BE2C (cell line): ENCODE measurements around the gene NT5M.
A peak's percentile ranks its signal among the peaks of the same experiment; 100 is the strongest.
"Not testable (repeated sequence)": the region's sequence is repeated elsewhere in the genome, so short reads cannot be mapped to it uniquely, and the experiment has no call there.

Experiments used
- DNase-seq: peaks from one replicate; pipeline ENCODE4 v3.0.0-alpha.2; 2020
- H3K27me3 ChIP-seq: fragments of 250-450 bp; sonication (Bioruptor Pico); 2 replicates; pipeline ENCODE4 v1.5.1; 2020; ENCODE audit warnings: mild to moderate bottlenecking
- H3K36me3 ChIP-seq: fragments of 250-450 bp; sonication (Bioruptor Pico); 2 replicates; pipeline ENCODE4 v1.5.1; 2020; ENCODE audit warnings: mild to moderate bottlenecking
- H3K4me1 ChIP-seq: fragments of 250-450 bp; sonication (Bioruptor Pico); 2 replicates; pipeline ENCODE4 v1.5.1; 2020
- H3K4me3 ChIP-seq: 2 replicates; pipeline ENCODE4 v1.5.1; 2011; ENCODE audit warnings: low read depth, low read length
- H3K9me3 ChIP-seq: fragments of 250-450 bp; sonication (Bioruptor Pico); 2 replicates; pipeline ENCODE4 v1.5.1; 2020
- CTCF ChIP-seq: IDR thresholded peaks from 2 replicates; pipeline ENCODE4 v1.5.1; 2012; ENCODE audit warnings: mild to moderate bottlenecking, low read depth, low read length

Gene NT5M

GRCh38 chr17:17258998-17259397 lies 44.2 kb upstream of the NT5M start:
- no peak for DNase-seq
- Histone ChIP-seq H3K9me3 (no peaks in the 10 kb centered on the region), H3K27me3 (no peaks in the 10 kb centered on the region), H3K4me3 (no peak overlapping the region), H3K36me3 (peaks cover 24% of the 10 kb centered on the region), H3K4me1 (no peaks in the 10 kb centered on the region)
- no peak for TF ChIP-seq CTCF

- no peak for DNase-seq
- Histone ChIP-seq H3K36me3 (peaks cover 39% of the 10 kb centered on the region), H3K4me1 (no peaks in the 10 kb centered on the region), H3K9me3 (no peaks in the 10 kb centered on the region), H3K4me3 (no peak overlapping the region), H3K27me3 (no peaks in the 10 kb centered on the region)
- no peak for TF ChIP-seq CTCF
These were observed 38.7 kb upstream of the NT5M start for GRCh38 chr17:17264430-17264829.

- H3K9me3 ChIP-seq, result no peaks in the 10 kb centered on the region
- no peaks in the 10 kb centered on the region for H3K27me3 ChIP-seq
- peaks cover 41% of the 10 kb centered on the region for H3K36me3 ChIP-seq
- peak; percentile 36 for TF ChIP-seq CTCF
- no peaks in the 10 kb centered on the region for H3K4me1 ChIP-seq
- DNase-seq, result peak; percentile 12
- no peak overlapping the region for H3K4me3 ChIP-seq
These were observed 33.0 kb upstream of the NT5M start for GRCh38 chr17:17269926-17270773.

GRCh38 chr17:17275971-17276370 lies 27.2 kb upstream of the NT5M start:
- H3K4me1 ChIP-seq, result no peaks in the 10 kb centered on the region
- no peaks in the 10 kb centered on the region for H3K9me3 ChIP-seq
- no peak for DNase-seq
- TF ChIP-seq CTCF, result no peak
- no peak overlapping the region for H3K4me3 ChIP-seq
- H3K27me3 ChIP-seq, result no peaks in the 10 kb centered on the region
- peaks cover 10% of the 10 kb centered on the region for H3K36me3 ChIP-seq

GRCh38 chr17:17277431-17277830 lies 25.7 kb upstream of the NT5M start:
- not testable (repeated sequence) for H3K4me1 ChIP-seq, DNase-seq, H3K4me3 ChIP-seq, H3K27me3 ChIP-seq, H3K9me3 ChIP-seq, H3K36me3 ChIP-seq

GRCh38 chr17:17279316-17279715 lies 23.9 kb upstream of the NT5M start:
- no peaks in the 10 kb centered on the region for H3K36me3 ChIP-seq
- no peak for TF ChIP-seq CTCF
- H3K4me1 ChIP-seq, result no peaks in the 10 kb centered on the region
- peak overlapping the region; percentile 79 for H3K4me3 ChIP-seq
- no peak for DNase-seq
- no peaks in the 10 kb centered on the region for H3K27me3 ChIP-seq
- no peaks in the 10 kb centered on the region for H3K9me3 ChIP-seq
